Adipocyte (in vitro differentiated cells): ENCODE results near the gene CPZ.

ENCODE experiments used
- DNase-seq: peaks from one replicate; pipeline ENCODE4 v3.0.0-alpha.2; 2015; ENCODE audit warnings: low read depth
- H3K27me3 ChIP-seq: replicated peaks from 2 replicates; pipeline ENCODE4 v1.7.0; 2013; ENCODE audit warnings: mild to moderate bottlenecking, low read length, moderate library complexity; ENCODE audit not compliant: control insufficient read depth, insufficient read depth
- H3K36me3 ChIP-seq: 2 replicates; pipeline ENCODE4 v1.7.0; 2013; ENCODE audit warnings: low read length, mild to moderate bottlenecking, moderate library complexity; ENCODE audit not compliant: control insufficient read depth, insufficient read depth, severe bottlenecking
- H3K4me1 ChIP-seq: 2 replicates; pipeline ENCODE4 v1.7.0; 2013; ENCODE audit warnings: mild to moderate bottlenecking, low read length, moderate library complexity; ENCODE audit not compliant: control insufficient read depth, insufficient read depth
- H3K4me3 ChIP-seq: 2 replicates; pipeline ENCODE4 v1.7.0; 2013; ENCODE audit warnings: mild to moderate bottlenecking, low read length, moderate library complexity
- H3K9ac ChIP-seq: 2 replicates; pipeline ENCODE4 v1.7.0; 2013; ENCODE audit warnings: mild to moderate bottlenecking, low read length, moderate library complexity
- H3K9me3 ChIP-seq: 2 replicates; pipeline ENCODE4 v1.7.0; 2013; ENCODE audit warnings: mild to moderate bottlenecking, low read length, moderate library complexity; ENCODE audit not compliant: control insufficient read depth

Gene CPZ

DNA sequence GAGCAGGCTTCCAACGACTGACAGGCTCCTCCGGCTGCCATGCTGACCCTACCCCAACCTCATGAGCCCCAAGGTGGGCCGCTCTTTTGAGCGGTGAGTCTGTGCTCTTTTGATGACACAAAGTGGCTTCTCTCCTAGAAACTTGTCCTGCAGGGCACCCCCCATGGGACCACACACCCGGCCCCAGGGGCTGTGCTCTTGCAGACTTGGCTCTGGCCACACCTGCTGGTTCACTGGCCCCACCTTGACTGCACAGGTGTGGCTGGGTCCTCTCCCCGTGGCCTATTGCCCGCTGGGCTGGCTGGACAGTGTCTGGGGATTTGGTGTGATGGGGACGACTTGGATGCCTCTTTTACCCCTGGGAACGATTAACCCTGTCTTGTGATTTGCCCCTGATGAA is 1.5 kb upstream of the CPZ start:
- Histone ChIP-seq H3K9ac (no peak overlapping the region), H3K36me3 (no peaks in the 10 kb centered on the region), H3K9me3 (no peaks in the 10 kb centered on the region), H3K27me3 (peaks cover 43% of the 10 kb centered on the region), H3K4me1 (peaks cover 22% of the 10 kb centered on the region), H3K4me3 (no peak overlapping the region)
- DNase-seq: no peak

GRCh38 chr4:8591626-8592365 is 769 bp upstream of the CPZ start:
- Histone ChIP-seq H3K36me3 (no peaks in the 10 kb centered on the region), H3K9ac (peak overlapping the region; percentile 16), H3K27me3 (peaks cover 37% of the 10 kb centered on the region), H3K9me3 (no peaks in the 10 kb centered on the region), H3K4me3 (no peak overlapping the region), H3K4me1 (peaks cover 22% of the 10 kb centered on the region)
- DNase-seq: no peak

GRCh38 chr4:8593264-8594096 is 915 bp downstream of the CPZ start:
- peak; percentile 33 for DNase-seq
- H3K4me1 ChIP-seq: peaks cover 22% of the 10 kb centered on the region
- H3K27me3 ChIP-seq: peaks cover 20% of the 10 kb centered on the region
- H3K9me3 ChIP-seq: no peaks in the 10 kb centered on the region
- H3K36me3 ChIP-seq: no peaks in the 10 kb centered on the region
- H3K4me3 ChIP-seq: peak overlapping the region; percentile 78
- H3K9ac ChIP-seq: peak overlapping the region; percentile 77

- Histone ChIP-seq H3K9me3 (no peaks in the 10 kb centered on the region), H3K27me3 (peaks cover 16% of the 10 kb centered on the region), H3K36me3 (no peaks in the 10 kb centered on the region), H3K4me1 (peaks cover 22% of the 10 kb centered on the region), H3K9ac (peak overlapping the region; percentile 77), H3K4me3 (peak overlapping the region; percentile 78)
- DNase-seq: peak; percentile 94
These were observed 1.8 kb downstream of the CPZ start for GRCh38 chr4:8594097-8595038.

DNA sequence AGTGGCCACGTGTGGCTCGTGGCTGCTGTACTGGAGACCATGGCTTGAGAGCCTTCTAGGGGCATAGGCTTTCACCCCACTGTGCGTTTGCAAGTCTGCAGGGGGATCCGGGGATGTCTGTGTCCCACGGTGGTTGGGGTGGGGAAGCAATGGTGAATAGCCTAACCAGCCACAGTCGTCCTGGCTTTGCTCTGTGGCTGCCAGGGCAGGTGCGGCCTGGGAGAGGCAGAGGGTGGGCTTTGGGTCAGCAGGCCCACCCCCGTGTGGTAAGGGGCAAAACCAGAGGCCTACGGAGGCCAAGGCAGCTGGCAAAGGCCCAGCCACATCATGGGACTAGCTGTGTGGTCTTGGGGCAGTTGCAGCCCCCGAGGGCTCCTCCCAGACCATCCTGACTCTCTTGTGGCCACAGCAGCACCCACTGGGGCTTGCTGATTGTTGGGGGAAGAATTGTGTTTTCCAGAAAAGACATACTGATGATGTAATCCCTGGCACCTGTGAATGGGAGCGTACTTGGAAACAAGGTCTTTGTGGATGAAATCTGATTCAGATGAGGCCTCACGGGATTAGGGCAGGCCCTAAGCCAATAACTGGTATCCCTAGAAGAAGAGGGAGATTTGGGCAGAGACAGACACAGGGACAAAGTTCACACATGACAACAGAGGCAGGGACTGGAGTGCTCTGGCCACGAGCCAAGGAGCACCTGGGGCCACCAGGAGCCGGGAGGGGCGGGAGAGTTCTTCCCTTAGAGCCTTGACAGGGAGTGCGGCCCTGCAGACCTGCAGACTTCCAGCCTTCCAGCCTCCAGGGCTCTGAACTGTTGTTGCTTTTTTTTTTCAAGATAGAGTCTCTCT is 2.9 kb downstream of the CPZ start:
- H3K4me3 ChIP-seq: no peak overlapping the region

GRCh38 chr4:8596891-8597290 is 4.3 kb downstream of the CPZ start:
- no peak overlapping the region for H3K9ac ChIP-seq
- no peak overlapping the region for H3K4me3 ChIP-seq
- H3K4me1 ChIP-seq: peaks cover 22% of the 10 kb centered on the region
- DNase-seq: no peak
- no peaks in the 10 kb centered on the region for H3K36me3 ChIP-seq
- H3K9me3 ChIP-seq: no peaks in the 10 kb centered on the region
- peaks cover 8% of the 10 kb centered on the region for H3K27me3 ChIP-seq

More for the DNA sequence above, 2.9 kb downstream of the CPZ start:
- Histone ChIP-seq H3K27me3 (peaks cover 16% of the 10 kb centered on the region), H3K4me1 (peaks cover 22% of the 10 kb centered on the region), H3K9me3 (no peaks in the 10 kb centered on the region), H3K9ac (no peak overlapping the region), H3K36me3 (no peaks in the 10 kb centered on the region)
- DNase-seq: no peak

GRCh38 chr4:8597319-8597718 is 4.8 kb downstream of the CPZ start:
- DNase-seq: no peak
- Histone ChIP-seq H3K9me3 (no peaks in the 10 kb centered on the region), H3K27me3 (peaks cover 4% of the 10 kb centered on the region), H3K36me3 (no peaks in the 10 kb centered on the region), H3K4me3 (no peak overlapping the region), H3K9ac (no peak overlapping the region), H3K4me1 (peaks cover 22% of the 10 kb centered on the region)

- Histone ChIP-seq H3K9me3 (no peaks in the 10 kb centered on the region), H3K9ac (no peak overlapping the region), H3K4me1 (peaks cover 22% of the 10 kb centered on the region), H3K36me3 (no peaks in the 10 kb centered on the region), H3K4me3 (no peak overlapping the region), H3K27me3 (peaks cover 4% of the 10 kb centered on the region)
- no peak for DNase-seq
These were observed 5.2 kb downstream of the CPZ start for GRCh38 chr4:8597791-8598190.

GRCh38 chr4:8598391-8599090 is 6.0 kb downstream of the CPZ start:
- no peak overlapping the region for H3K9ac ChIP-seq
- peaks cover 4% of the 10 kb centered on the region for H3K27me3 ChIP-seq
- no peaks in the 10 kb centered on the region for H3K9me3 ChIP-seq
- no peak for DNase-seq
- H3K36me3 ChIP-seq: peaks cover 2% of the 10 kb centered on the region
- H3K4me3 ChIP-seq: no peak overlapping the region
- peaks cover 18% of the 10 kb centered on the region for H3K4me1 ChIP-seq

- DNase-seq: no peak
- Histone ChIP-seq H3K36me3 (peaks cover 3% of the 10 kb centered on the region), H3K9ac (no peak overlapping the region), H3K4me3 (no peak overlapping the region), H3K4me1 (peaks cover 12% of the 10 kb centered on the region), H3K9me3 (no peaks in the 10 kb centered on the region), H3K27me3 (no peaks in the 10 kb centered on the region)
These were observed 6.5 kb downstream of the CPZ start for GRCh38 chr4:8599091-8599460.
